HG03025 (cell line): ENCODE results near the gene FGGY.
"Not testable (repeated sequence)": the region's sequence is repeated elsewhere in the genome, so short reads cannot be mapped to it uniquely, and the experiment has no call there.

Experiments used
- ATAC-seq: cut with Tn5 transposase; IDR thresholded peaks from one replicate; pipeline ENCODE4 v1.9.1; 2021; ENCODE audit warnings: mild to moderate bottlenecking, moderate library complexity; ENCODE audit not compliant: unreplicated experiment, low FRiP score

The FGGY gene

DNA sequence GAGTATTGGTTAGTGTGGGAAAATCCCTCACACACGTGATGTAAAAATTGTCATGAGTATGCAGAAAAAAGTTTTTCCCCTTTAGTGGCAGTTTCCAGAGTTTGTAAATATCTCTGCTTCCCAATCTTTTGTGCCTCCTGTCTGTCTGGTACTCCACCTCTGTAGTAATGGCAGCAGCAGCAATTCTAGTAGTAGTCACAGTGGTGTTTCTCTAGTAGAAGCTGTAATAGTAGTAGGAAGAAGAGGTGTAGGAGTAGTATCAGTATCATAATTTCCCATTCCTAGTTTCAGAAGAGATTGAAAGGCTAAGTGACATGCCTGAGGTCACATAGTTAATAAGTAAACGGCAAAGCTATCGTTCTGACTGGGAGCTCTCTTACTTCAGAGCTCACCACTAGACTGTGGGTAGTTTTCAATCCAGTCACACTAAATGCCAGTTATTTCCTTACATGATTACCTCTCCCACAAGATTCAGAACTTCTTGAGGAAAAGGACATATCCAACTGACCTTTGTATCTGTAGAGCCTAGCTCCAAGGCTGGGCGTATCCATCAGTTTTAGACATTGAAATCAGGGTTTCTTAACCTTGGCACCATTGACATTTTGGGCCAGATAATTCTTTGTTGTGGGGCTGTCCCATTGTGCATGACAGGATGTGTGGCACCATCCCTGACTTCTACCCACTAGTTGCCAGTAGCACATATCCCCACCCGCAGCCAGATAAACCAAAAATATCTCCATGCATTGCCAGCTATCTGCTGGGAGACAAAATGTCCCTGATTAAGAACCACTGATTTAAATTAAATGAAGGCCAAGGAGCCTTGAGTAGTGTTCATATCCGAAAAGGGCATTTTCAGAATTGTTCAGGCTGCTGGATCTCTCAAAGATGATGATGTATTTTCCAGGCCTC is 135.9 kb downstream of the FGGY start:
- ATAC-seq: peak; percentile 88

DNA sequence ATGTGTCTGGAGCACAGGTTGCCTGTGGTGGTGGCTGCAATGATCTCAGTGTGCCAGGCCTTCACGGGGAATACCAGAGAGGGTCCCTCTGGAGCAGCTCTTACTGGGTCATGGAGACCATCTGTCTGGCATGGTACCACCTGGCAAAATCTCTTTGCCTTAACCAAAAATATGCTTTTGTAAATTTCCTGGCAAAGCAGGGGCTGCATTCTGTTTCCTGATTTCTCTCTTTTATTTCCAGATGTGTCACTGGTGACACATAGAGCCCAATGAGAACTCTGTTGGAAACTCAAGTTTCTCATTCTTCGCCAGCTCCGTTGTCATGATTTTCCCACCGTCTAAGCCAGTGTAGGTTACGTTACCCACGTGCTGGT is 136.5 kb downstream of the FGGY start:
- ATAC-seq: no peak

- no peak for ATAC-seq
These were observed 137.4 kb downstream of the FGGY start for GRCh38 chr1:59434336-59434735.

DNA sequence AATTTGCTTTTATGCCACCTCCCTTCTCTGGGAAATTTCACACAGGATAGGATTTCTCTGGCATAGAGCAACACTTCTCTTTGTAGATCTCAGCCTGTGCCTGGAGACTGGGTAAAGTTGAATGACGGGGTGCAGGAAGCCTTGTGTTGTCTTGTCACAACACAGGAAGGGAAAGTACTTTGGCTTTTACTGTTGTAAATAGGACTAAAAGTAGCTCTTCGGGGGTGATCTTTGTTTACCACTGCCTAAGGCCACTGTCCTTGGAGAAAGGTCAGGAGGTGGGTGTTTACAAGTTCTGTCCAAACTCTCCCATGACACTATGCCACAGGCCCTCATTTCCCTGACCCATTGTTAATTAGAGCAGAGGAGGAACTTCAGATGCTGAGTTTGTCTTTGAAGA is 139.7 kb downstream of the FGGY start:
- ATAC-seq: no peak

DNA sequence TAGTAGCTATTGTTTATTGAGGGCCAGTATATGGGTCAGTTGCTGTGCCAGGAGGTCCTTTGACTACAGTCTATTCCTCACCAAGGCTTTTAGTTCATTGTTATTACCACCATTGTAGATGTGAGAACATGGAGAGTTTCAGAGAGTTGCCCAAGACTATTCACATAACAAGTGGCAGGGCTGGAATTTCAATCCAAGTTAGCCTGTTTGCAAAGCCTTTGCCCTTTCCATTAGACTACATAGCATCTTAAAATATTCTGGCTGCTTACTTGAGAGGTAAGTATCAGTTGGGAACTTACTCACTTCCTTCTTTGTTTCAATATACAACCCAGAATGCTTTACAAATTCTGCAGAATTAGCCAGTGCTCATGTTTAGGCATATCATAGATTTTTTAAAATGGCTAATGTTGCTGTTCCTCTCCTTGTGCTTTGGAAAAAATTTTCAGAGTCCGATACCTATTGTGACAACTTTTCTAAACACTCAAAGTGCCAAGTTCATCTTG is 141.2 kb downstream of the FGGY start:
- ATAC-seq: no peak

DNA sequence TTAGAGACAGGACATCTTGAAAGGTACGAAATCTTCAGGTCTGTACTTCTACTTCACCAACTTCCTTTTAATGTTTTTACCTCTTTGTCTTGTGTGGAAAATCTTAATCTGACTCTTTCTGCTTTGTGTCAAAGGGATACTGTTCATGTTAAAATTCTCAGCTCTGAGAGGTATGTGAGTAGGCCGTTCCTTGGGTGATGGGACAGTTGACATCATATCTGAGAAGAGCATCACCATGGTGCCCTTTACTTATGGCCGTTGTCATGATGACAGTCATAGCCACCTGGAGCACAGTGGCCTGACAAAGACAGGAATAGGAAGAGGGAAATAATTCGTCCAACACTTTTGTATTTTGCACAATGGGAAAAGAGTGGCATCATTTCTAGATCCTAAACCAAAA is 145.6 kb downstream of the FGGY start:
- ATAC-seq: no peak

GRCh38 chr1:59443310-59443709 is 146.4 kb downstream of the FGGY start:
- ATAC-seq: no peak

- ATAC-seq: no peak
These were observed 147.6 kb downstream of the FGGY start for GRCh38 chr1:59444520-59444919.

- no peak for ATAC-seq
These were observed 148.1 kb downstream of the FGGY start for GRCh38 chr1:59445040-59445439.

DNA sequence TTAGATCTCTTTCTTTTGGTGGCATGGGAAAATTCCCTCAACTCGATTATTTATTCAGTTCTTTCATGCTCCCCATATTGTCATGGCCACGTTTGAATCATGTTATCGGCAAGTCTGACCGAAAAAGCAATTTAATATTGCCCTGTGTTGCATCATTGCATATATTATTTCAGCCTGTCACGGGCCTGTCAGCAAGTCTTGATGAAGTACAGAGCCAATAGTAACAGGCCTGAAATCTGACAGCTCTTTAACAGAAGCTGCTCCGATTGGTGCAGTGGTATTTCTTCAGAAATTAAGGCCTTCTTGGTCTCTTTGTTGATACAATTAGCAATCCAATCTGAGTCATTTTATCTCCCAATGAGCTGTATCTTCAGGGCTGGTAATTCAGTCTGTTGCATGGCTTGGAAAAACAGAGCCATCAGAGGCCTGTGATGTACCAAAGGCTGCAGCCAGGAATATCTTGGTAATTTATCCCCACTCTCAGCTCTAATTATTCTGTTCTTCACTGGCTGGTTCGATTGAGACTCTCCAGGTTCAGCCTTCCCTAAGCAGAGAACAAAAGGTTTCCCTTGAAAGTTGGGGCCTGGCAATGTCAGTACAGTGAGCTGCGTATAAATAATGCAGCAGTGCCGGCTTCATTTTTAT is 149.5 kb downstream of the FGGY start:
- no peak for ATAC-seq

DNA sequence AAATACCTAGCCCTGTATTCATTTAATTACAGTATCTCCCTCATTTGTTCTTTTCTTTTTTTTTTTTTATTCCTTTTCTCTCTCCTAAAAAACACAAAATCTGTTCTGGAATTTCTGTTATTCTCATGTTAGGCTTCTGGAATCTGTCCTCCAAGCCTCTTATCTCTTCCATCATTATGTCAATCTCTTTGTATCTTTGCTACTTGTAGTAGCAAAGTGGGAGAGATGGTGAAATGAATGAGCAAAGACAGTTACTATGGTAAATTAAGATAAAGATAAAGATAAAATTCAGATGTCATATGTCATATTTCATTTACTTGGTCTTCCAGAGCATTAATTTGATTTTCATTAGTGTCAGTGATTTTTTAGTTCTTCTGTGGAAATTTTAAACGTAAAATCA is 155.1 kb downstream of the FGGY start:
- no peak for ATAC-seq

GRCh38 chr1:59452559-59452958 is 155.7 kb downstream of the FGGY start:
- no peak for ATAC-seq

GRCh38 chr1:59453297-59453968 is 156.5 kb downstream of the FGGY start:
- ATAC-seq: no peak

DNA sequence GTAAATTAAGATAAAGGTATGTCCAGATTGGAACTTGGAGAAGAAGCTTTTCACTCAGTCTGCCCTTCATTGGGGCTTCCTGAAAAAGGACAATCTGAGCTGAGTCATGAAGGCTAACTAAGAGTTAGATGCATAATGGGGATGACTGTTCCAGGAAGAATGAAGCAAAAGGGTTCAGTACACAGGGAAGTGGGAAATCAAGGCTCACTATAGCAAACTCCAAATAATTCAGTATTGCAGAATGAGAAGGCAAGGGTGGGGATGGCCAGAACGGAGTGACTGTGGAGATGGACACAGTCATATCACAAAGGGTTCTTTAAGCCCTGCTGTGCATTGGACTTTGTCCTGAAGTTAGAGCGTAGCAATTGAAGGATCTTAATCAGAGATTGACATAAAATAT is 158.3 kb downstream of the FGGY start:
- no peak for ATAC-seq

- ATAC-seq: no peak
These were observed 160.9 kb downstream of the FGGY start for GRCh38 chr1:59457786-59458185.

DNA sequence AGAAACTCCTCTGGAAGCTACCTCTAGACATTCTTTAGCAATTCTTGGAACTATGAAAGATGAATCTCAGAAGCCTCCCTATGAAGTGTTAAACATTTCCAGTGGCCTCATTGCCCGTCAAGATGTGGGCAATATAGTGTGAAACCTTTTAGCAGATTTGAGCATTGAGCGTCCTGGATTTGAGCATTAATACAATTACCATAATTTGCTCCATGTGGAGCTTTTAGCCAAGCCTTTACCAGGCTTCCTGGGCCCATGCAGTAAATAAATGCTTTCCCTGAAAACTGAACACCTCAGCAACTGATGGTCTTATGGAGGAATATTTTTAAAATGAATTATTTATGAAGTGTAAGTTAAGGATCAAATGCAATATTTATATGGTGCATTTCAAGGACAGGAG is 162.0 kb downstream of the FGGY start:
- ATAC-seq: no peak

DNA sequence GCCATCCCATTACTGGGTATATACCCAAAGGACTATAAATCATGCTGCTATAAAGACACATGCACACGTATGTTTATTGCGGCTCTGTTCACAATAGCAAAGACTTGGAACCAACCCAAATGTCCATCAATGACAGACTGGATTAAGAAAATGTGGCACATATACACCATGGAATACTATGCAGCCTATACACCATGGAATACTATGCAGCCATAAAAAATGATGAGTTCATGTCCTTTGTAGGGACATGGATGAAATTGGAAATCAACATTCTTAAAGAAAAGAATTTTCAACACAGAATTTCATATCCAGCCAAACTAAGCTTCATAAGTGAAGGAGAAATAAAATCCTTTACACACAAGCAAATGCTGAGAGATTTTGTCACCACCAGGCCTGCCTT is 166.0 kb downstream of the FGGY start:
- ATAC-seq: not testable (repeated sequence)

GRCh38 chr1:59465478-59465877 is 168.6 kb downstream of the FGGY start:
- ATAC-seq: not testable (repeated sequence)

- ATAC-seq: no peak
These were observed 172.0 kb downstream of the FGGY start for GRCh38 chr1:59468828-59469428.

- not testable (repeated sequence) for ATAC-seq
These were observed 175.2 kb downstream of the FGGY start for GRCh38 chr1:59471991-59472570.
